GM19467 (cell line): ENCODE data around the gene LUZP2.

ENCODE experiments used
- ATAC-seq: cut with Tn5 transposase; IDR thresholded peaks from one replicate; pipeline ENCODE4 v1.9.1; 2021; ENCODE audit warnings: mild to moderate bottlenecking, moderate library complexity; ENCODE audit not compliant: unreplicated experiment

LUZP2 gene

GRCh38 chr11:24805671-24806070 lies 308.8 kb downstream of the LUZP2 start:
- no peak for ATAC-seq

DNA sequence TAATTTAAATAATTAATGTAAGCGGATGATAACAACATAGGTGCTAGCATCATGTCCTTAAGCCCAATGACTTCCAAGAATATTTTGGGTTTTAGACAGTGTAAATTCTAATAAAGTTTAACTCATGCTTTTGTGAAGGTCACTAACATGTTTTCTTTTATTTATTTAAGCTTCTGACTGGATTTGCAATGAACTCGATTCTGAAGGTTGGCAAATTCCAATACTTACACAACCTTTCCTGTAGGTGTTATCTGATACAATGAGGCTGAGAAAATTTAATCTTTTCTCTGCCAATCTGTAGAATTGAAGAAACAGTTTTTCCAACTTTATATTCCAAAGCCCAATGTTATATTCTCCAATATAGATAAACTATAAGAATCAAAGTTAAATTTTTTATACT lies 311.3 kb downstream of the LUZP2 start:
- ATAC-seq, result no peak

DNA sequence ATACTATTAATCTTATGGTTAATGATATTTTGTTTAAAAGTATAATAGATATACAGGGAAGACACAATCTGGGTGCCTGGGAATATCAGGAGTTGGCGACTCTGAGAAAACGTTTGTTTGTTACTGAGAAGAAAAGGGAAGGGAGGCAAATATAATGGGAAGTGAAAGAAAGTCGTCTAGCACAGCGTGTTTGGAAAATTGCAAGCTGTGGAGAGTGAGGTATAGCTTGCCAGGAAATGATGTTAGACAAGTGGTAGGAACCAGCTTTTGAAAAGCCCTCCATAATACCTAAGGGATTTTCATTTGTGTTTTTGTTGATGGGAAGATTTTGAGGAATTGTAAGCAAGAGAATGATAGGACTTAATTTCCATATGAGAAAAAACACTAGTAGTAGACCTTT lies 322.2 kb downstream of the LUZP2 start:
- ATAC-seq, result no peak

GRCh38 chr11:24819863-24820434 lies 323.1 kb downstream of the LUZP2 start:
- ATAC-seq, result no peak

DNA sequence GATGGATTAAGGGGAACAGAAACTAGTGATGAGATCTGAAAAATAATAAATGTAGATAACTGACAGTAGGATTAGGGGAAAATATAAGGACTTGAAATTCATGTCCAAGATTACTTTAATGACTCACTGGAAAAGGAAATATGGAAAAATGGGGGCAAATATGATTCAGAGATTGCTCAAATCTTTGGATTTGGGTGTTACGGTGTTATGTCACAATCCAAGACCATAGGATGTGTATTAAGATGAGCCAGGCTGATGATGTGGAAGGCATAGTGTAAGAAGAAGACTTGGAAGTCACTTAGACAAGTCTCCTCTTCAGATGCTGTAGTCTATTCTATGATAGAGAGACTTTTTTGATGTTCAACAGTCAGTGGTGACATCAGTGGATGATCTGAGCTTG lies 323.7 kb downstream of the LUZP2 start:
- no peak for ATAC-seq

DNA sequence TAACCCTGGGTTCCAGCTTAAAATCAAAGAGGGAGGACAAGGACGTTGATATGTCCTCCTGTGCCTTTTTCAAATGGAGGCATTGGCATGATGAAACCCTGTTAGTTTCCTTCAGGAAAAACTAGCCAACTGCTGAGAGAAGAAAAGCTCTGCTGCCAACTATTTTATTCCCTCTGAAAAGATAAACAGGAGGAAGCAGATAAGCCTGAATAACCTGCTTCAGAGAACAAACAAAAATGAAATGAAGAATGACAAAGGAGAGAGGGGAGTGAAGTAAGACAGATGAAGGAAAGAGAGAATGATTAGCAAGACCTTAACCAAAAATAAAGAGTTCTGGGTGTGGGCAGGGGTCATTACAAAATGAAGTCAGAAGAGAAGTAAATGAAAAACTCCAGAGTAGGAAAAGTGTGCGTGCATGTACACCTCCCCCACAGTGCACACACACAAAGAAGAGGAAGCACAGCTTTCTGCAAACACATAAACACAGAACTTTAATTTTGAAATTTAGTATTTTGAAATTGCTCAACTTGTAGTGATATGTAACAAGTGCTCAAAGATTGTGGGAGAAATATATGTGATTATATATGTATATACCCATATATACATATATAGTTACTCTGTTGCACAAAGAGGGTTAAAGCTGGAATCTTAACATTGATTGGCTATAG lies 332.2 kb downstream of the LUZP2 start:
- no peak for ATAC-seq

DNA sequence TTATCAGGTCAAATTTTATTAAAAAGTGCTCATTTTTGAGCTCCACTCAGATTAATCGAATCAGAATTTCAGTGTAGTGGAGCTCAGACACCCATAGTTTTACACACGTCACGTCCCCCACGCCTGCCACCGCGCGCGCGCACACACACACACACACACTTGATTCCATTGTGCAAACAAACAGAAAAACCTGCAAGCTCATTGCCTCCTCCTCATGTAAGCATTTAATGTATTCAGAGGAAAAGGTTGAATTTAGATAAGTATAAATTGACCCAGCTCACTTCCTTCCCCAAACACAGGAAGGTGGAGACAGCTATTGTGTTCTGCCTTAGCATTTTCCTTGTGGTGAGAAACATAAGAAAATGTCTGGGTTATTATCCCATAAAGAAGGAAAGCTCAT lies 336.7 kb downstream of the LUZP2 start:
- ATAC-seq, result no peak

GRCh38 chr11:24837112-24837511 lies 340.3 kb downstream of the LUZP2 start:
- ATAC-seq, result no peak

DNA sequence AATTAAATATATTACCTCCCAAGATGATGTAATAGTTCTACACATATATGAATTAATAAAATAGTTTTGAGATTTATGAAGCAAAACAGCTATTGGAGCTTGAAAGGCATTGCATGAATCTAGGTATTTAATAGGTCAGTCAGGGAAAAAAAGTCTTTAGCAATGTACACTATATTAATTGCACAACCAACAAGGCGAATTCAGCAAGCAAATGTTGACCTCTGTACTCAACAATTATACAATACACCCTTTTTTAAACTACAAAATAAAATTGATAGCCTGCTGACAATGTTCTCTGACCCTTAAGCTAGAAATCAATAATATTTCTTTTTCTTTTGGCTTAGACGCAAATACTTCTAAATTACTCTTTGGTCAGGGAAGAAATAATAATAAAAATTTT lies 345.5 kb downstream of the LUZP2 start:
- ATAC-seq, result no peak

GRCh38 chr11:24844406-24844805 lies 347.6 kb downstream of the LUZP2 start:
- no peak for ATAC-seq

DNA sequence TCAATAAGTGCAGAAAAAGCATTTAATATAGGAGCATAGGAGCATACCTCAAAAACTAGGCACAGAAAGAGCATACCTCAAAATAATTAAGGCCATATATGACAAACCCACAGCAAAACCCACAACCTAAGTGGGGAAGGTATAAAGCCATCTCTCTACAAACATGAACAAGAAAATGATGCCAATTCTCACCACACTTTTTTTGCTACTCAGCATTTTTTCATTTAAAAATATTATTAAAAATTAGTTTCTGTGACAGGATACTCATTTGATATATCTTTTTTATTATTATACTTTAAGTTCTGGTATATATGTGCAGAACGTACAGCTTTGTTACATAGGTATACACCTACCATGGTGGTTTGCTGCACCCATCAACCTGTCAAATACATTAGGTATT lies 352.0 kb downstream of the LUZP2 start:
- ATAC-seq, result no peak

GRCh38 chr11:24855951-24856350 lies 359.1 kb downstream of the LUZP2 start:
- no peak for ATAC-seq

DNA sequence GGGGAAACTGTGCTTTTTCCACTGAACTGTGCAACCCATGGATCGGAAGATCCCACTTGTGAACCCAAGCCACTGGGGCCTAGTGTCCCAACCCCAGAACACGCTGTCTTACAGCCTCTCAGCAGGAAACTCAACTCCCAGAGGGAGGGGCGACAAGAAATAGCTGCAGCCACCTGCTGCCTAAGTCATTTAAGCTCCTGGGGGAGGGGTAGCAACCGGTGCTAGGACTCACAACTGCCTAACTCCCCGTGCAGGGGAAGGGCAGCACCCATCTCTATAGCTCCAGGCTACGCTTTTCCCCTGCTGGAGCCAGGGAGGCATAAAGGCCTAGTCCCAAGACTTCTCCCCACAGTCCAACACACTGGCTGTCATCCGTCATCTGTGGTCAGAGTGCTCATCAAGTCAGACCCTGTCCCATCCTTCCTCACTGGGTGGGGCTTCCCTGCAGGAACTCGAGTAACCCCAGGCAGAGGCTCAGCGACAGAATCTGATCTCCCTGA lies 363.0 kb downstream of the LUZP2 start:
- ATAC-seq, result no peak

GRCh38 chr11:24861440-24861839 lies 364.6 kb downstream of the LUZP2 start:
- ATAC-seq, result no peak

GRCh38 chr11:24866743-24867142 lies 369.9 kb downstream of the LUZP2 start:
- ATAC-seq, result no peak

DNA sequence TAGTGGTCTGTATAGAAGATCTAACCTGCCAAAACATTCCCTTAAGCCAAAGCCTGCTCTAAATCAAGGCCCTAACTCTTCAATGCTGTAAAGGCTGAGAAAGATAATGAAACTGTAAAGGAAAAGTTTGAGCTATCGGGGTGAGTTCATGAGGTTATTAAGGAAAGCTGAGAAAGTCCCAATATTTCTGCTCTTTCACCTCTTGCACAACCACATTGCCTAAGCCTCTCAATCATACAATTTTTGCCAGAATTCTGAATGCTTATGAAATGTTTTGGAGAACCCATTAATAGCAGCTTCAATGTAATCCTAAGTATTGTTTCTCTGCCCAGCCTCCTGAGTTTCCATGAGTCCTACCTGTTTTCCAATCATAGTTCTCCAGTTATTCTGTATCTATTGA lies 373.2 kb downstream of the LUZP2 start:
- ATAC-seq, result no peak

- no peak for ATAC-seq
These were observed 375.3 kb downstream of the LUZP2 start for GRCh38 chr11:24872186-24872585.

- no peak for ATAC-seq
These were observed 375.9 kb downstream of the LUZP2 start for GRCh38 chr11:24872651-24873311.

DNA sequence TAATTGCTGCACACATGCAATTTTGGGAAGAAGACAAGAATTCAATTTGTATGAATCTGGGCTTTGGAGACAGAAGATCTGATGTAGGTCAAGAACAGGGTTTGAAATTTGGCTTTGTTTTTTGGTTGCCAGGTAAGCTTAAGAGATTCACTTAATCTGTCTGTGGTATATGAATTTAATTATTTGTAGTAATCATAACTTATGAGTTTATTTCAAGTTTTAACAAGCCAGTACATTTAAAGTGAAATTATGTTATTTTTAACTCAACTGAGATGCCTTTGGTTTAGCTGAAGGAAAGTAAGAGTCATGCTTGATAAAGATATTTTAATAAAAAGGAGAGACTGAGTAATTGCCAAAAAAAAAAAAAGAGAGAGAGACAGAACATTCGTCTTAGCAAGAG lies 384.1 kb downstream of the LUZP2 start:
- no peak for ATAC-seq

- ATAC-seq, result no peak
These were observed 388.8 kb downstream of the LUZP2 start for GRCh38 chr11:24885580-24886173.

DNA sequence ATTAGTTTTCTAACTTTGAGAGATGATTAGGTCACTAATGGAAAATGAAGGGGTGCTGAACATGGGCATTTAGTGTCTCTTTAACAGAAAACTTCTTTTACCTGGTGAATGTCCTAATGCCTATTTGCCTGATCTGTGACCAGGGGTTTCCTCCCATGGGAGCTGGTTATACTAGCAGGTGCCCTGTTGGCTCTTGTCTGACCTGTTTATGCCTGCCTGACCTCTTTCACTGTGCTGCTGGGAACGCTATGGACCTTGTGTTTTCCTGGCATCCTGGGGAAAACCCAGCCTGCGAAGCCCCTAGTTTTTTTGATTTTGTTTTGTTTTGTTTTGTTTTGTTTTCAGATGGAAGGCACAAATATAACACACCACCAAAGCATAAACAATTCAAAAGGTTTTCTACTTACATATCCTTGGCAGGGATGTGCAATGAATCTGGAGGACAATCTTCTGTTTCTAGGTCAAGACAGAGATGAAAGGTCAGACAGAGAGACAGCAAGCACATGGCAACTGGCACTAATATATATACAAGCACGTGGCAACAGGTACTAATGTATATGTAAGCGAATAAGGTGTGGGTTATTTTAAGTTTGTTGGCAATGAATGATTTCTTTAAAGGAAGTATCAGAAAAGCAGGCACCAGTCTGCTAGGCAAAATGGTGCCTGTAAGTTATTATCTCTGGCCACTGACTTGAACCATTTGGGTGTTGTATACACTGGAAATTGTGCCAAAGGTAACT lies 390.2 kb downstream of the LUZP2 start:
- no peak for ATAC-seq
